Measurements from ENCODE around the gene HK3. TPM values are rescaled to one million over a fixed set of nuclear protein-coding genes. Genes with fewer than 3 reads are reported as not detected.
A peak's percentile ranks its signal among the peaks of the same experiment; 100 is the strongest.
"Not testable (repeated sequence)": the region's sequence is repeated elsewhere in the genome, so short reads cannot be mapped to it uniquely, and the experiment has no call there.

HK3 gene
- total RNA-seq, 1 donor from 2014 or later = 4.0 TPM

DNA sequence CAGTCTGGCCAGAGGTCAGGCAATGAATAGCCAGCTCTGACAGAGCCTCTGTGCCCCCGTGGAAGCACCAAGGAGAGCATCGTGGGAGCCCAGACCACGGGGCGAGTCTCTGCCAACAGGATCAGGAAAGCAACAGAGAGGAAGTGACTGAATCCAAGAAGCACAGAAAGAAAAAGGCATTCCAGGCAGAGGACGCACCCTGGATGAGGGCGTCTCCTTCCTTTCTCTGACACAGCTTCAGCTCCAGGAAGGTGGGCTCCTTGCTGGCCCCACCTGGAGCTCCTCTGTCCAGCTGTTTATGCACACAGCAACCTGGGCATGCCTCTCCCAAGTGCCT is 16.6 kb downstream of the HK3 start:
- DNase-seq (ENCODE audit: low spot score) = no peak

DNA sequence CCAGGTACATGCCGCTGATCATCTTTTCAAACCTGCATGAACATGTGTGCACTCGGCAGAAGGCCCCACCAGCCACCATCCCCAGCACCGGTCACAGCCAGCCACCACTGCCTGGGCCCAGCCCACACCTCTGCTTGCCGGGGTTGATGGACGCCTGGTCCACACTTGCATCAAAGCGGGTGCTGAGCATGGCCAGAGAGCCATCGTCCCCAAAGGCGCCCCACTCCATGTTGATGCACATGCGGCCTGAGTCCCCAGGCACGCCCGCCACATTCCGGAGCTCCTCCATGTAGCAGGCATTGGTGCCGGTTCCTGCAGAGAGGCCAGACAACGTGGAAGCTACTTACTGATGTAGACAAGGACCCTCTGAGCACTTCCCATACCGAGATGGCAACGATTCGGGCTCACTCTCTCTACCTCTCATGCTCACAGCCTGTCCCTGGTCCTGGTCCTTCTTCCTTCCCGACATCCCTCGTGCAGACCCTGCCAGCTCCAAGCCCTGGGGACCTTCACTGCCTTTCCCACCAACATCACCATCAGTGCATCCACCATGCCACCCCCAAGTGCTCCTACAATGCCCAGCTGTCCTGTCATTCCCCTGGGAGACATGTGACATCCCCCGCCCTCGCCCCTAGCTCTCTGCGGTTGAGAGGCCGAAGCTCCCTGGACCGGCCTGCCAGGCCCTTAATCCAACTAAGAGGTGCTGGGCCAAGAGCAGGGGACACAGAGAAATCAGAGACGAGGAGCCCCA is 17.2 kb downstream of the HK3 start:
- DNase-seq (ENCODE audit: low spot score) = no peak

DNA sequence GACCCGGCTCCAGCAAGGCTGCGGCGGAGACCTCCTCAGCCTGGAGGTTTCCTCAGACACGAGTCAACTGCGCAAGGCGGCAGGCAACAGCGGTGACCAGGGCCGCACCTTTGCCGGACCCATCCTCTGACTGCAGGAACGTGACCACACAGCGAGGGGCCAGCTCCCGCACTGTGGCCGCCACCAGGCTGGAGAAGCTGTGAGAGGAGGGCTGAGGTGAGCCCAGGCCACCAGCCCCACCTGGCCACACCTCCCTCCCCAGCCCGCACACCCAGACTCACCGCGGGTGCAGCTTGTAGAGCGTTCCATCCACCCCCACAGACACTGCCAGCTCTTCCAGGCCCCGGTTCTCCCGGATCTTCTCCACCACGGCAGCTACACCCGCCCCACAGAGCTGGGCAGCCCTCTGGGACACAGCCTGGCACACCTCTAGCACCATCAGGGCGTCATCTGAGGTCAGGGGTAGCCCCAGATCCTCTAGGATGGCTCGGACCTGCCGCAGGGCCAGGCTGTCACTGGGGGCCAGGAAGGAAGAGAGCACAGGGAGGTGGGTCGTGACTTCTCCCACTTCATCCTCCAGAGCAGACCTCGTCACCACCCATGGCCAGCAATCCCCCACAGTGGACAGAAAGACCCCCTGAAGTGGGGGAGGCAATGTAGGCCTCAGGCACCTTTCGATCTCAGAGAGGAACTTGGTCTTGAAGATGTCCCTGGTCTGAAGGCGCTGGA is 18.0 kb downstream of the HK3 start:
- no peak for DNase-seq (ENCODE audit: low spot score)

DNA sequence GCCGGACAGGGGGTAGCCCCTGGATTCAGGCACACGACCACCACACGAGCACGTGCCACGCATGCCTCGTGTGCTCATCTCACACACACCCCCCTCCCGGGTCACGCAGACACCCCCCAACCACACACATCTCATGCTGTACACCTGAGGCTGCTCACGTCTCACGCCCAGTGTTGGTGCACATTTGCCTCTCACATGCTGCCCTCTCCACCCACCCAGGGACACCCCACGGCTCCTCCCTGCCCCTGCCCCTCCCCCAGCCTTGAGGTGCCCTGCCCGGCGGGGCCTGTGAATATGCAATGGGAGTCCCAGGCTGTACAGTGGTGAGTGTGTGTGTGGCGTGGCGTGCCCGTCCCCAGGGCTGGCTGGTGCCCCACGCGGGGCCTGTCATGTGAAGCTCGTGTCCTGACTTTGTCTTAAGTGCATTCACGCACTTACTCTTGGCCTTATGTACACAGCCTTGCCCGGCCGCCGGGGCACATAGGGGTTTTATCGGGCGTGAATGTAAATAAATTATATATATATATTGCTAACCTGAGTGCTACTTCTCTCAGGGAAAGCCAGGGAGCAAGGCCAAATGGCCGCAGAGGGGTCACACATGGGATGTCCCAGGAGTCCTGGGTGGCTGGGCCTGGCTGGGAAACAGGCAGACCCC is 18.7 kb downstream of the HK3 start:
- no peak for DNase-seq (ENCODE audit: low spot score)

DNA sequence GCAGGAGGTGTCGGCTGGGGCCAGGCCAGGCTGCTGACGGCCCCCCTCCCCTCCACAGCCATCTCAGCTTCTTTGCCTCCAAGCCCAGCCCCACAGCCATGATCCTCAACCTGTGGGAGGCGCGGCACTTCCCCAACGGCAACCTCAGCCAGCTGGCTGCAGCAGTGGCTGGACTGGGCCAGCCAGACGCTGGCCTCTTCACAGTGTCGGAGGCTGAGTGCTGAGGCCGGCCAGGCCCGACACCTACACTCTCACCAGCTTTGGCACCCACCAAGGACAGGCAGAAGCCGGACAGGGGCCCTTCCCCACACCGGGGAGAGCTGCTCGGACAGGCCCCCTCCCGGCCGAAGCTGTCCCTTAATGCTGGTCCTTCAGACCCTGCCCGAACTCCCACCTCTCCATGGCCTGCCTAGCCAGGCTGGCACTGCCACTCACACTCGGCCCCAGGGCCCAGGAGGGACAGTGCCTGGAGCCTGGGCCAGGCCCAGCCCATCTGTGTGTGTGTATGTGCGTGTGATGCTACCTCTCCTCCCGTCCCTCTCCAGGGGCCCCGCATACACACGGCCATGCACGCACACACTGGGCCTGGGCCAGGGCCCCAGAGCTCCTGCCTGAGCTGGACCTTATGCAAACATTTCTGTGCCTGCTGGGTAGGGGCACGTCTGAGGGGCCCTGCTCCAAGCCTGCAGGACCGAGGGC is 19.3 kb downstream of the HK3 start:
- DNase-seq (ENCODE audit: low spot score) = no peak

DNA sequence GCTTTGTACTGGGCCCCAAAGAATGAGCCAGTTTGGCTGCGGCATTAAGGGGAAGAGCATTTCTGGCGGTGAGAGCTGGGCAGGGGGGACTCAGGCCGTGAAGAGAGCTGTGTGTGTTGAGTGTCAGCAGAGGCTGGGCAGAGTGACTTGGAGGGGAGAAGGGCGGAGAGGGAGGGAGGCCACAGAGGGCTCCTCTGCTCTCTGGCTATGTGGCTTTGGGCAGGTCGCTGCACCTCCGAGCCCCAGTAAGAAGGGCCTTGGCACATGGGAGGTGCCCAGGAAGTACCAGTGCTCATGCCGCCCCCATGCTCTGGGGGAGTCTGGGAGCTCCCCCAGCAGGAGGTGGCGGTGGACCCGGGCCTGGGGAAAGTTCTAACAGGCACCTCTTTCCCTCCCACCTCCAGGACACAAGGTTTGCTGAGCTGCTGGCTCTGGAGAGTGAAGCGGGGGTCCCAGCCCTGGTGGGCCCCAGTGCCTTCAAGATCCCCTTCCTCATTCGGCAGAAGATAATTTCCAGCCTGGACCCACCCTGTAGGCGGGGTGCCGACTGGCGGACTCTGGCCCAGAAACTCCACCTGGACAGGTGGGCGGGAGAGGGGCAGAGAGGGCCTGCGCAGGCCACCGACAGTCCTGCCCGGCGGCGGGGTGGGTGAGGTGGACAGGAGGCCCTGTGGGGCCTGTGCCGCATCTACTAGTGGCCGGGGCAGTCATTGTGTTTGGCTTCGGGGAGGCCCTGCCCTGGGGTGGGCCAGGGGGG is 20.1 kb downstream of the HK3 start:
- DNase-seq (ENCODE audit: low spot score) = no peak

DNA sequence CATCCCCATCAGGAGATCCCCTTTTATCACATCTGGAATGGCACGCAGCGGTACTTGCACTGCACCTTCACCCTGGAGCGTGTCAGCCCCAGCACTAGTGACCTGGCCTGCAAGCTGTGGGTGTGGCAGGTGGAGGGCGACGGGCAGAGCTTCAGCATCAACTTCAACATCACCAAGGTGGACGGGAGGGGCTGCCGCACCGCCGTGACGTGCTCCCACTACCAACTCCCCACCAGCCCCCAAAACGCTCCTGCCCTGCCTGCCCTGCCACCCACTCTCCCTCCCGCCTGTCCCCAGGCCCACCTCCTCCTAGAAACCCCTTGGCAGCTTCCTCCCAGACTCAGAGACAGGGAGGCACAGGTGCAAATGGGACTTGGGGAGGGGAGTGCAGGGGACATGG is 20.7 kb downstream of the HK3 start:
- no peak for DNase-seq (ENCODE audit: low spot score)

DNA sequence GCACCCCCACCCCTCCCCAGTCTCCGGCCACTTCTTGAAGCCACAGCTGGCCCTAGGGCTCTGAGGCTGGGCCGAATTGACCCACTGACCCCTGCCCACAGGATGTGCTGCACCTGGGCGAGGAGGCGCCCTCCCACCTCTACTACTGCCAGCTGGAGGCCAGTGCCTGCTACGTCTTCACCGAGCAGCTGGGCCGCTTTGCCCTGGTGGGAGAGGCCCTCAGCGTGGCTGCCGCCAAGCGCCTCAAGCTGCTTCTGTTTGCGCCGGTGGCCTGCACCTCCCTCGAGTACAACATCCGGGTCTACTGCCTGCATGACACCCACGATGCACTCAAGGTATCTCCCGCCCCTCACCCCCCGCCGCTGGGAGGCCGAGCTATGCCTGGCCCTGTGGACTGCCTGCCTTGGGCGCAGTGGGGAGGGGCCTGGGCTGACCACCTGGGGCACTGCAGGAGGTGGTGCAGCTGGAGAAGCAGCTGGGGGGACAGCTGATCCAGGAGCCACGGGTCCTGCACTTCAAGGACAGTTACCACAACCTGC is 21.3 kb downstream of the HK3 start:
- no peak for DNase-seq (ENCODE audit: low spot score)

DNA sequence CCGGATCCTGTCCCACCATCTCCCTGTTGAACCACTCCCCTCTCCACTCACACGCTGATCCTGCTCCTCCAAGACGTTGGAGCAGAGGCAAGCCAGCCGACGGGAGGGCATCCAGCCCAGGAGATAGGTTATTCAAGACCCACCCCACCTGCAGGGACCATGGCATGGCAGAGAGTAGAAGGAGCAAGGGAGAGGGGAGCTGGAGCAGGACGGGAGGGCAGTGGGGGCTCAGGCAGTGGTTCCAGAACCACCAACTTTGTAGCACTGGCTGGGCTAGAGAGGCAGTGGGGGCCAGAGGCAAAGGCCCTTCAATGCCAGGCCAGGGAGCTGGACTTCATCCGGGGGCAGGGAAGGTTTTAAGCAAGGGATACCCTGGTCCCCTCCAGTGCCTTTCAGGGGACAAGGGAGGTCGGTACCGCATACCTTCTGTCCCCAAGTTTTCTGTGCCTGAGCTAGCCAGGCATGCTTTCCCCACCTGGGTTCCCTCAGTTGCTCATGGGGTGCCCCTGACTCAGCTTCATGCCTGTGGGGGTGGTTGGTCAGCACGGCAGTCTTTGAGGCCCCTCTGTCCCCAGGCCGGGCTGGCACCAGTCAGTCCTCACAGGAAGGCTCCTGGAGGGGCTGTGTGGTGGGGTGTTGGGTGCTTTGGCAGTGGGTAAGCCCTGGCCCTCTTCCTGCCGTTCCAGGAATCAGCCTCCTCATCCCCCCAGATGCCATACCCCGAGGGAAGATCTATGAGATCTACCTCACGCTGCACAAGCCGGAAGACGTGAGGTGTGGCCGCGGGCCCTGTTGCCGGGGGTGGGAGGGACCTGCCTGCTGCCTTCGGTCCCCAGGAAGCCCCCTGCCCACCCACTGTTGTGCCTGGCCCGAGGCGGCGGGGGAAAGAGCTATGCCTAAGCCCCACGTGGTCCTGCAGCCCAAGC is 22.4 kb downstream of the HK3 start:
- DNase-seq (ENCODE audit: low spot score) = no peak

DNA sequence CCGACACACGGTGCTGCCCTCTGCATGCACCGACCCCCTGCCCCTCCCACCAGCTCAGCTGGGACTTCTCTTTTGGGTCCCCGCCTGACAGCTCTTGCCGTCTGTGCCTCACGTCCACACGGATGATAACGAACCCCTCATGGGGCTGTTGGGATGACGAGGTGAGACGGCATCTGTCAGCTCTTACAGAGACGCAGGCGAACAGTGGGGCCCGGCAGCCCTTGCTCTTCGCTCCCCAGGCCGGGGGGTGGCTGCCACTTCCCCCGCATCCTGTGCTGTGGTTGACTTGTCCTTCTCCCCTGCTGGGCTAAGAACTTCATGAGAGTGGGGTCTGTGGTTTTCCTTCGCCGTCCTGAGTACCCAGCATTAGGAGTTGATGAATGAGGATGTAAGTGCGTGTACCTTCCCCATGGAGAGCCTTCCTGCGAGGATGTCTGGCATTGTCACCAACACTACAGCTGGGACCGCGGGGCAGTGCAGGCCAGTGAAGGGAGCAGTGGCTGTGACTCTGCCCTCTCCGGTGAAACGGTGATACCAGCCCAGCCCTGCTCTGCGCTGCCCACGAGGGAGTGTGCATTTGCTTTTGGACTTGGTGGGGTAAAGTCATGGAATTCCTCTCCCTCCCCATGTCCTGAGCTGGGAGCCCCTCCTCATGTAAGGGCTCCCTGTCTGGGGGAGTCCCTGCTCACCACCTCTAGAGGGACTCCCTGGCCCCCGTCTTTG is 23.2 kb downstream of the HK3 start:
- no peak for DNase-seq (ENCODE audit: low spot score)

DNA sequence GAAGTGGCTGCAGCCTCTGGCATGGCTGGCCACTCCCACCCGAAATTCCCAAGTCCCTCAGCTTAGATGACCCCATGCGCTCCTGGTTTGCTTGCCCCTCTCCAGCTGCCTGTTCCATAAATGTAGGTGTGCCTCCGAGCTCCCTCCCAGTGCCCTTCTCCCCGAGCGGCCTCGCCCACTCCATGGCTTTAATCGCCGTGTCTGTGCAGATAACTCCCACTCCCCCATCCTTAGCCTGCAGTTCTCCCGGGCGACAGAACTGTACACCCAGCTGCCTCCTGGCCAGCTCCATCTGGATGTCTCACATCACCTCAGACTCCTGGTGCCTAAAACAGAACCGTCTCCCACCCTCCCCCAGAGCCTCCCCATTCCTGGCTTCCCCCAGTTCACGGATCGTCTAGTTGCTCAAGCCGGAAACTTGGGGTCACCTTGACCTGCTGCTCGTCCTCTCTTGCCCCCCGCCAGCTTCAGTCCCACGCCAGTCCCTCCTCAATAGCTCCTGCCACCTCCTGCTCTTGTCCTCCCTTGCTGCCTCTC is 24.1 kb downstream of the HK3 start:
- no peak for DNase-seq (ENCODE audit: low spot score)

DNA sequence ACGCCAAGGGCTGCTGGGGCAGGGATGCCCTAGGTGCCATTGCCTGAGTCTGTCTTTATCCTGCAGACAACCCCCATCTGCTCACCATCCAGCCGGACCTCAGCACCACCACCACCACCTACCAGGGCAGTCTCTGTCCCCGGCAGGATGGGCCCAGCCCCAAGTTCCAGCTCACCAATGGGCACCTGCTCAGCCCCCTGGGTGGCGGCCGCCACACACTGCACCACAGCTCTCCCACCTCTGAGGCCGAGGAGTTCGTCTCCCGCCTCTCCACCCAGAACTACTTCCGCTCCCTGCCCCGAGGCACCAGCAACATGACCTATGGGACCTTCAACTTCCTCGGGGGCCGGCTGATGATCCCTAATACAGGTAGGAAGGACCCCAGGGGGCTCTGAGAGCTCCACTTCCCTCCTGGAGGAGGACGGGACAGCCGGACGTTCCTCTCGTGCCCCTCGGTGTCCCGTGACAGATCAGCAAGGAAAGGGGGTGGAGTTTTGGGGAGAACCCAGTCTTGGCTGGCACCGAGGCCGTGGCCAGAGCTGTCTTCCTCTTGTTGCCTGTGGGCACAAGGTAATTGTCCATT is 24.9 kb downstream of the HK3 start:
- no peak for DNase-seq (ENCODE audit: low spot score)

DNA sequence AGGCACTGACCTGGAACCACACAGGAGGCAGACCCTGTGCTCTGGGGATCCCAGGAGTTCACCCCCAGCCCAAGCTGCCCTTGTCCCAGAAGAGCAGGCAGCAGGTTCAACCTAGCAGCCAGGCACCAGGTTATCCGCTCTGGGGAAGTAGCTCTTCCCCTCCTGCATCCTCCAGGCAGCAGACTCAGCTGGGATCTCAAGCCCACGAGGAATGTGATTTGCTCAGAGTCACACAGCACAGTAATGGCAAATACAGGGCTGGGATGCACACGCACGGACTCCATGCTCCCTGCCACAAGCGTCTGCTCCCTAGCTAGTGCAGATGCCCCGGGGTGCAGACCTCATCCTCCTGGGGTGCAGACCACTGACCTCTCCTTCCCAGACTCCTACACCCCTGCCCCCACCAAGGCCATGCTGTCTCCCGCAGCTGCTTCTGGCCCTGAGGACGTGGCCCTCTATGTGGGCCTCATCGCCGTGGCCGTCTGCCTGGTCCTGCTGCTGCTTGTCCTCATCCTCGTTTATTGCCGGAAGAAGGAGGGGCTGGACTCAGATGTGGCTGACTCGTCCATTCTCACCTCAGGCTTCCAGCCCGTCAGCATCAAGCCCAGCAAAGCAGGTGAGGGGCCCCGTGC is 25.5 kb downstream of the HK3 start:
- no peak for DNase-seq (ENCODE audit: low spot score)

DNA sequence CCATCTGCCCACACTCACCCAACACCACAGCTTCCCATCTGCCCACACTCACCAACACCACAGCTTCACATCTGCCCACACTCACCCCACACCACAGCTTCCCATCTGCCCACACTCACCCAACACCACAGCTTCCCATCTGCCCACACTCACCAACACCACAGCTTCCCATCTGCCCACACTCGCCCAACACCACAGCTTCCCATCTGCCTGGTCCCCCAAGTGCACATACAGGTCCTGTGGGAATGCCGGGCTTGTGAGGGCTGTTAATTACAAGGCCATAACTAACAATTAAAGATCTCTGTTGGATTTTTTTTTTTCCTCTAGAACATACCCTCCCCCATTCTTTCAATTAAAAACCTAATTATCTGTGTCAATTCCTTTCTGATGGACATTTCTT is 26.1 kb downstream of the HK3 start:
- DNase-seq (ENCODE audit: low spot score) = not testable (repeated sequence)

DNA sequence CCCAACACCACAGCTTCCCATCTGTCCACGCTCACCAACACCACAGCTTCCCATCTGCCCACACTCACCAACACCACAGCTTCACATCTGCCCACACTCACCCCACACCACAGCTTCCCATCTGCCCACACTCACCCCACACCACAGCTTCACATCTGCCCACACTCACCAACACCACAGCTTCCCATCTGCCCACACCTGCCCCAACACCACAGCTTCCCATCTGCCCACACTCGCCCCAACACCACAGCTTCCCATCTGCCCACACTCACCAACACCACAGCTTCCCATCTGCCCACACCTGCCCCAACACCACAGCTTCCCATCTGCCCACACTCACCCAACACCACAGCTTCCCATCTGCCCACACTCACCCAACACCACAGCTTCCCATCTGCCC is 26.6 kb downstream of the HK3 start:
- not testable (repeated sequence) for DNase-seq (ENCODE audit: low spot score)

DNA sequence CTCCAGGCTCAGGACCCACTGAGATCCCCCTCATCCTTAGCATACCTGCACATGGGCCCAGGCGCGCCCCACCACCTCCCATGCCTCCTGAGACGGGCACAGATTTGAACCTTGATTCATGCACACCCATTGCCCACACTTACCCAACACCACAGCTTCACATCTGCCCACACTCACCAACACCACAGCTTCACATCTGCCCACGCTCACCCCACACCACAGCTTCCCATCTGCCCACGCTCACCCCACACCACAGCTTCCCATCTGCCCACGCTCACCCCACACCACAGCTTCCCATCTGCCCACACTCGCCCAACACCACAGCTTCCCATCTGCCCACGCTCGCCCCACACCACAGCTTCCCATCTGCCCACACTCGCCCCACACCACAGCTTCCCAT is 28.5 kb downstream of the HK3 start:
- not testable (repeated sequence) for DNase-seq (ENCODE audit: low spot score)

DNA sequence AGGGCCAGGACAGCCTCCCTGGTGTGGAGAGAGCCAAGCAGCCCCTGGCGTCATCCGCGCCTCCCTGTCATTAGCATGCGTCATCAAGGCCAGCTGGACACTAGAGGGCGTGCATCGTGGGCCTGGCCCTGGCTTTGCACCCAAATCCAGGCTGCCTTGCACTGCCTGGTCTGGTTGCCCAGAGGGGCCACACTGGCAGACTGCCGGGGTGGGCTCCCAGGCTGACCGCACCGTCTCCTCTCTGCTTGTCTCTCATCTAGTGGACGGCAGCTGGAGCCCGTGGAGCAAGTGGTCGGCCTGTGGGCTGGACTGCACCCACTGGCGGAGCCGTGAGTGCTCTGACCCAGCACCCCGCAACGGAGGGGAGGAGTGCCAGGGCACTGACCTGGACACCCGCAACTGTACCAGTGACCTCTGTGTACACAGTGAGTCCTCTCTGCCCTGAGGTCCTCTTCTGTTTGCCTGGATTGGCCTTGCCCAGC is 29.0 kb downstream of the HK3 start:
- DNase-seq (ENCODE audit: low spot score) = peak; percentile 13

DNA sequence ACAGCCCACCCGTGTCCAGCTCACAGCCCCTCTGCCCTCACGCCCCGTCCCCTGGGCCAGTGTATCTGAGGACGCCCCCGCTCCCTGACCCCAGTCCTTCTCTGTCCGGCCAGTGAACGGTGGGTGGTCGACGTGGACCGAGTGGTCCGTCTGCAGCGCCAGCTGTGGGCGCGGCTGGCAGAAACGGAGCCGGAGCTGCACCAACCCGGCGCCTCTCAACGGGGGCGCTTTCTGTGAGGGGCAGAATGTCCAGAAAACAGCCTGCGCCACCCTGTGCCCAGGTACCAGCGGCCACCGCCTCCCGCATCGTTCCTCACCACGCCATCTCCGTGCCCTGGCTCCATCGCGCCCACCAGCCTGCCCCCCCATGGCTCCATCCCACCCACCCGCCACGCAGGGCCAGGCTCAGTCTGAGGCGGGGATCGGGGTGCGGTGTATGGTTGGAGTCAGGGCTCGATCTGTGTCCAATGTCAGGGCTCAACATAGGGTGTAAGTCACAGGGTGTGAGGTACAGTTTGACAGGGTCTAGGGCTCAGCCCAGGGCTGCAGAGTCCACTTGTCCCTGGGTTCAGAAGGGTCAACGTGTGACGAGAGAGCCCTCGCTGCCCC is 29.5 kb downstream of the HK3 start:
- DNase-seq (ENCODE audit: low spot score) = no peak
